Stimulated activated CD4-positive, alpha-beta T cell treated with anti-CD3 and anti-CD28 coated beads, Interleukin-2, amount 100 ng/mL, for 24 hours (primary cell): Measurements from ENCODE around the gene SMG5.

Experiments
- DNase-seq, 2 donors: peaks; one replicate each; pipeline ENCODE4 v3.0.0-alpha.2; 2020

Gene SMG5

DNA sequence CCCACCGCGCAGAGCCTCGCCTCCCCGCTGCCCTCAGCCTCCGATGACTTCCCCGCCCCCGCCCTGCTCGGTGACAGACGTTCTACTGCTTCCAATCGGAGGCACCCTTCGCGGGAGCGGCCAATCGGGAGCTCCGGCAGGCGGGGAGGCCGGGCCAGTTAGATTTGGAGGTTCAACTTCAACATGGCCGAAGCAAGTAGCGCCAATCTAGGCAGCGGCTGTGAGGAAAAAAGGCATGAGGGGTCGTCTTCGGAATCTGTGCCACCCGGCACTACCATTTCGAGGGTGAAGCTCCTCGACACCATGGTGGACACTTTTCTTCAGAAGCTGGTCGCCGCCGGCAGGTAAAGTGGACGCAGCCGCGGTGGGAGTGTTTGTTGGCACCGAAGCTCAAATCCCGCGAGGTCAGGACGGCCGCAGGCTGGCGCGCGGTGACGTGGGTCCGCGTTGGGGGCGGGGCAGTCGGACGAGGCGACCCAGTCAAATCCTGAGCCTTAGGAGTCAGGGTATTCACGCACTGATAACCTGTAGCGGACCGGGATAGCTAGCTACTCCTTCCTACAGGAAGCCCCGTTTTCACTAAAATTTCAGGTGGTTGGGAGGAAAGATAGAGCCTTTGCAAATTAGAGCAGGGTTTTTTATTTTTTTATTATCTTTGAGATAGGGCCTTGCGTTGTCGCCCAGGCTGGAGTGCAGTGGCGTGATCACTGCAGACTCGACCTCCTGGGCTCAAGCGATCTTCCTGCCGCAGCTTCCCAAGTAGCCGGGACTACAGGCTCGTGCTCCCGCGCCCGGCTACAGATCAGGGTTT, 69.6 kb downstream of the SMG5 start, which contains the start of gene PMF1:
PMF1 (plus strand) TSS at position 175 of the 811 bp plus-strand sequence; CDS start at position 184, 9 bp downstream.
- DNase-seq: peak; percentile 97

DNA sequence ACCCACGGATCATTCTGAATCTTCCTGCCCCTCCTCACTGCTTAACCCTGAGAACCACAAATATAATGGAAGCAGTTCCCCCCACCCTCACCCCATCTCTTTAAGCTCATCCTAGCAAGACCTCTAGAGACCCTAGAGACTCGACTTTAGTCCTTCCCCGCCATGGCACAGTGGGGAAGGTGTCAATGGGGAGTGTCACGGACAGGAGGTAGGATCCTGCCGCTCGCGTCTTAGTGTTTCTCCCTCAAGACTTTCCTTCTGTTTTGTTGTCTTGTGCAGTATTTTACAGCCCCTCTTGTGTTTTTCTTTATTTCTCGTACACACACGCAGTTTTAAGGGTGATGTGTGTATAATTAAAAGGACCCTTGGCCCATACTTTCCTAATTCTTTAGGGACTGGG, 70.5 kb downstream of the SMG5 start:
- DNase-seq: no peak

DNA sequence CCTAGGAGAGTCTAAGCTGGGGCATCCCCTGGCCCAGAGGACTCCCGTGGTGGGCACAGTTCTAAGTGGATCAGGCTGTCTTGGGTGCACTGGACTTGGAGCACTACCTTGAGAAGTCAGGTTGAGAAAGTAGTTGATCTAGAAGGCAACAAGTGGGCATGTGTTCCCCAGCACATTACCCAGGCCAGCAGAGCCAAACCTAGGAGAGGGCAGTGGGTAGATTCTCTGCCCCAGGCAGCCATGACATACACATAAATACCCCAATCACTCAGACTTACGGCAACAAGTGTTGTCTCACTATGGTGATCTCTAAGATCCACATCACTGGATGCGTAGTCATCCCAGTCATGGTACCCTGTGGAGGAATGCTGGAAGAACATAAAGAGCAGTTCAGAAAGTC, 71.4 kb downstream of the SMG5 start:
- no peak for DNase-seq

DNA sequence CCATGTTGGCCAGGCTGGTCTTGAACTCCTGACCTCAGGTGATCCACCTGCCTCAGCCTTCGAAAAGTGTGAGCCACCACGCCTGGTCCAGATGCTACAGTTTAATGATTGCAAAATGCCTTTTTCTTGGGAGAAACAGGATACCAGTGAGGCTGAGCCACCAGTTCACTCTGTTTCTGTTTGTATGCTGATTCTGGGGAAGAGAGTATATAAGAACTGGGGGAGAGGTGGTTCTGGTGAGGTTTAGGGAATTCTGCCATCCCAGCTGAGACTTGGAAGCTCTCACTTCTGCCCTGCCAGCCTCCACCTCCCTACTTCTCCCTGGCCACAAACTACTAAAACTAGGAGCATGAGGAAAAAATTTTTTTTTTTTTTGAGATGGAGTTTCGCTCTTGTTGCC, 77.9 kb downstream of the SMG5 start:
- DNase-seq: no peak

GRCh38 chr1:156203331-156203730, 79.3 kb downstream of the SMG5 start:
- DNase-seq: no peak

DNA sequence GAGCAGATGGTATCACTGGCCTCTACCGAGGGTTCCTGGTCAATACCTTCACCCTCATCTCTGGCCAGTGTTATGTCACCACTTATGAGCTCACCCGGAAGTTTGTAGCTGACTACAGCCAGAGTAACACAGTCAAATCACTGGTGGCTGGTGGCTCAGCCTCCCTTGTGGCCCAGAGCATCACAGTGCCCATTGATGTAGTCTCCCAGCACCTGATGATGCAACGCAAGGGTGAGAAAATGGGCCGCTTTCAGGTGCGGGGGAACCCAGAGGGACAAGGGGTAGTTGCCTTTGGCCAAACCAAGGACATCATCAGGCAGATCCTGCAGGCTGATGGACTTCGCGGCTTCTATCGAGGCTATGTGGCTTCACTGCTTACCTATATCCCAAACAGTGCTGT, 82.6 kb downstream of the SMG5 start:
- no peak for DNase-seq
